ENCODE data around the gene LRCH4. TPM values are rescaled to one million over a fixed set of nuclear protein-coding genes. Genes with fewer than 3 reads are reported as not detected.
"Not testable (repeated sequence)": the region's sequence is repeated elsewhere in the genome, so short reads cannot be mapped to it uniquely, and the experiment has no call there.

The LRCH4 gene
- total RNA-seq, 1 experiment from 2014 or later, result 33.2 TPM

GRCh38 chr7:100568896-100569844 is 16.8 kb downstream of the LRCH4 start:
- Histone ChIP-seq H3K4me3 (no peak overlapping the region), H3K36me3 (no peaks in the 10 kb centered on the region; the same call in 1 of the 2 replicates), H3K9me3 (replicated peaks) (no peaks in the 10 kb centered on the region), H3K27ac (no peak overlapping the region), H3K27me3 (no peaks in the 10 kb centered on the region), H3K4me1 (peaks cover 9% of the 10 kb centered on the region; the same call in 1 of the 2 replicates)
- peak in 1 of 2 experiments; percentile 36 for DNase-seq

GRCh38 chr7:100568176-100568895 is 17.6 kb downstream of the LRCH4 start:
- no peaks in the 10 kb centered on the region for H3K36me3 ChIP-seq
- H3K27me3 ChIP-seq, result no peaks in the 10 kb centered on the region
- H3K27ac ChIP-seq, result no peak overlapping the region
- peaks cover 9% of the 10 kb centered on the region; the same call in 1 of the 2 replicates for H3K4me1 ChIP-seq
- no peaks in the 10 kb centered on the region for H3K9me3 ChIP-seq (replicated peaks)
- no peak overlapping the region for H3K4me3 ChIP-seq
- no peak for DNase-seq

GRCh38 chr7:100567751-100568175 is 18.2 kb downstream of the LRCH4 start:
- Histone ChIP-seq H3K27ac (no peak overlapping the region), H3K27me3 (no peaks in the 10 kb centered on the region), H3K36me3 (no peaks in the 10 kb centered on the region), H3K9me3 (replicated peaks) (no peaks in the 10 kb centered on the region), H3K4me1 (peaks cover 9% of the 10 kb centered on the region; the same call in 1 of the 2 replicates), H3K4me3 (no peak overlapping the region)
- peak in 1 of 2 experiments; percentile 45 for DNase-seq

GRCh38 chr7:100567031-100567730 is 18.7 kb downstream of the LRCH4 start:
- no peaks in the 10 kb centered on the region for H3K36me3 ChIP-seq
- H3K27ac ChIP-seq, result no peak overlapping the region
- no peaks in the 10 kb centered on the region for H3K9me3 ChIP-seq (replicated peaks)
- H3K4me3 ChIP-seq, result no peak overlapping the region
- H3K4me1 ChIP-seq, result peaks cover 9% of the 10 kb centered on the region; the same call in 1 of the 2 replicates
- H3K27me3 ChIP-seq, result no peaks in the 10 kb centered on the region
- DNase-seq, result no peak

- no peak for DNase-seq
- Histone ChIP-seq H3K4me3 (no peak overlapping the region), H3K27ac (no peak overlapping the region), H3K9me3 (replicated peaks) (no peaks in the 10 kb centered on the region), H3K36me3 (no peaks in the 10 kb centered on the region), H3K27me3 (no peaks in the 10 kb centered on the region), H3K4me1 (peaks cover 9% of the 10 kb centered on the region; the same call in 1 of the 2 replicates)
Observed at GRCh38 chr7:100566018-100566531, 19.9 kb downstream of the LRCH4 start.

GRCh38 chr7:100565133-100565571 is 20.8 kb downstream of the LRCH4 start:
- no peaks in the 10 kb centered on the region for H3K36me3 ChIP-seq
- peaks cover 9% of the 10 kb centered on the region; the same call in 1 of the 2 replicates for H3K4me1 ChIP-seq
- no peaks in the 10 kb centered on the region for H3K9me3 ChIP-seq (replicated peaks)
- no peak overlapping the region for H3K4me3 ChIP-seq
- DNase-seq, result no peak
- H3K27ac ChIP-seq, result no peak overlapping the region
- H3K27me3 ChIP-seq, result no peaks in the 10 kb centered on the region

GRCh38 chr7:100564405-100564804 is 21.5 kb downstream of the LRCH4 start:
- not testable (repeated sequence) for H3K4me3 ChIP-seq; H3K36me3 ChIP-seq; H3K4me1 ChIP-seq; H3K27me3 ChIP-seq; H3K27ac ChIP-seq; DNase-seq; H3K9me3 ChIP-seq (replicated peaks)

- Histone ChIP-seq H3K4me3 (no peak overlapping the region), H3K9me3 (replicated peaks) (no peaks in the 10 kb centered on the region), H3K27ac (no peak overlapping the region), H3K27me3 (no peaks in the 10 kb centered on the region), H3K4me1 (peaks cover 9% of the 10 kb centered on the region; the same call in 1 of the 2 replicates), H3K36me3 (no peaks in the 10 kb centered on the region)
- DNase-seq, result peak; percentile 84 to 88
Observed at GRCh38 chr7:100563809-100564400, 22.0 kb downstream of the LRCH4 start.

GRCh38 chr7:100563100-100563564 is 22.8 kb downstream of the LRCH4 start:
- H3K4me1 ChIP-seq, result peaks cover 9% of the 10 kb centered on the region; the same call in 1 of the 2 replicates
- no peak overlapping the region for H3K4me3 ChIP-seq
- no peaks in the 10 kb centered on the region for H3K27me3 ChIP-seq
- DNase-seq, result no peak
- H3K36me3 ChIP-seq, result no peaks in the 10 kb centered on the region
- no peak overlapping the region for H3K27ac ChIP-seq
- no peaks in the 10 kb centered on the region for H3K9me3 ChIP-seq (replicated peaks)

- Histone ChIP-seq H3K9me3 (replicated peaks) (no peaks in the 10 kb centered on the region), H3K4me1 (peaks cover 3% of the 10 kb centered on the region; the same call in 1 of the 2 replicates), H3K36me3 (no peaks in the 10 kb centered on the region), H3K4me3 (no peak overlapping the region), H3K27ac (no peak overlapping the region), H3K27me3 (no peaks in the 10 kb centered on the region)
- DNase-seq, result no peak
Observed at GRCh38 chr7:100562195-100563099, 23.5 kb downstream of the LRCH4 start.

- no peak overlapping the region for H3K27ac ChIP-seq
- no peaks in the 10 kb centered on the region; the same call in 1 of the 2 replicates for H3K4me1 ChIP-seq
- H3K4me3 ChIP-seq, result no peak overlapping the region
- DNase-seq, result no peak
- no peaks in the 10 kb centered on the region for H3K9me3 ChIP-seq (replicated peaks)
- no peaks in the 10 kb centered on the region for H3K36me3 ChIP-seq
- H3K27me3 ChIP-seq, result no peaks in the 10 kb centered on the region
Observed at GRCh38 chr7:100561491-100562194, 24.3 kb downstream of the LRCH4 start.

- Histone ChIP-seq H3K4me1 (no peaks in the 10 kb centered on the region; the same call in 1 of the 2 replicates), H3K27ac (no peak overlapping the region), H3K9me3 (replicated peaks) (no peaks in the 10 kb centered on the region), H3K27me3 (no peaks in the 10 kb centered on the region), H3K4me3 (no peak overlapping the region), H3K36me3 (no peaks in the 10 kb centered on the region)
- no peak for DNase-seq
Observed at GRCh38 chr7:100559127-100559526, 26.8 kb downstream of the LRCH4 start.

Data from SJCRH30 (cell line).